ENCODE results near the gene CISD1. TPM values are rescaled to one million over a fixed set of nuclear protein-coding genes. Genes with fewer than 3 reads are reported as not detected.

The CISD1 gene
- total RNA-seq, 1 experiment from 2014 or later, result 46.6 TPM

- TF ChIP-seq CREM (CRISPR knock-in tag; IDR thresholded peaks at IDR 0.05) (no peak), TEAD1 (CRISPR knock-in tag; IDR thresholded peaks at IDR 0.05) (no peak), GTF2I (CRISPR knock-in tag; conservative IDR thresholded peaks at IDR 0.05) (no peak), ZBTB21 (CRISPR knock-in tag; IDR thresholded peaks at IDR 0.05; ENCODE audit: borderline replicate concordance) (no peak), FOXK1 (CRISPR knock-in tag; IDR thresholded peaks at IDR 0.05) (no peak)
These were observed 3.7 kb upstream of the CISD1 start (continued) for GRCh38 chr10:58265249-58265648.

- CTCF ChIA-PET, result no interaction called here
These were observed 2.7 kb upstream of the CISD1 start for GRCh38 chr10:58266003-58266825.

More at GRCh38 chr10:58266003-58266825, 2.7 kb upstream of the CISD1 start:
- Mint-ChIP-seq H3K36me3 (peaks cover 5% of the 10 kb centered on the region; the same call in 1 of the 2 replicates), H3K9me3 (no peaks in the 10 kb centered on the region; the same call in 1 of the 2 replicates), H3K27ac (peak overlapping the region; percentile 90; the same call in 1 of the 2 replicates), H3K4me1 (peaks cover 49% of the 10 kb centered on the region), H3K27me3 (ENCODE audit: low read depth) (no peaks in the 10 kb centered on the region), H3K4me3 (peak overlapping the region; percentile 95)
- POLR2A ChIA-PET, result no interaction called here
- ATAC-seq (no peak), DNase-seq (ENCODE audit: low spot score) (no peak)
- TF ChIP-seq EMX1 (CRISPR knock-in tag; IDR thresholded peaks at IDR 0.05) (no peak), CREM (CRISPR knock-in tag; IDR thresholded peaks at IDR 0.05) (no peak), PREB (CRISPR knock-in tag; IDR thresholded peaks at IDR 0.05; ENCODE audit: borderline replicate concordance) (no peak), ZBTB21 (CRISPR knock-in tag; IDR thresholded peaks at IDR 0.05; ENCODE audit: borderline replicate concordance) (no peak), PRDM15 (CRISPR knock-in tag; IDR thresholded peaks at IDR 0.05) (no peak), MXD4 (CRISPR knock-in tag; IDR thresholded peaks at IDR 0.05; ENCODE audit: borderline replicate concordance) (no peak), TCF7 (CRISPR knock-in tag; IDR thresholded peaks at IDR 0.05; ENCODE audit: low read depth) (no peak), IRF2 (CRISPR knock-in tag; IDR thresholded peaks at IDR 0.05; ENCODE audit: borderline replicate concordance, low read depth) (no peak), ZNF219 (CRISPR knock-in tag; IDR thresholded peaks at IDR 0.05; ENCODE audit: borderline replicate concordance) (no peak), NFE2L1 (CRISPR knock-in tag; IDR thresholded peaks at IDR 0.05) (no peak), TP53 (CRISPR knock-in tag; IDR thresholded peaks at IDR 0.05) (no peak), ZNF532 (CRISPR knock-in tag; IDR thresholded peaks at IDR 0.05; ENCODE audit: borderline replicate concordance) (no peak)

Measured in WTC11 (cell line).